GM21528 (cell line): ENCODE data around the gene IDH3A.

Experiments
- ATAC-seq: cut with Tn5 transposase; IDR thresholded peaks from one replicate; pipeline ENCODE4 v1.9.1; 2021; ENCODE audit warnings: mild to moderate bottlenecking, moderate library complexity; ENCODE audit not compliant: unreplicated experiment, low FRiP score

IDH3A gene

DNA sequence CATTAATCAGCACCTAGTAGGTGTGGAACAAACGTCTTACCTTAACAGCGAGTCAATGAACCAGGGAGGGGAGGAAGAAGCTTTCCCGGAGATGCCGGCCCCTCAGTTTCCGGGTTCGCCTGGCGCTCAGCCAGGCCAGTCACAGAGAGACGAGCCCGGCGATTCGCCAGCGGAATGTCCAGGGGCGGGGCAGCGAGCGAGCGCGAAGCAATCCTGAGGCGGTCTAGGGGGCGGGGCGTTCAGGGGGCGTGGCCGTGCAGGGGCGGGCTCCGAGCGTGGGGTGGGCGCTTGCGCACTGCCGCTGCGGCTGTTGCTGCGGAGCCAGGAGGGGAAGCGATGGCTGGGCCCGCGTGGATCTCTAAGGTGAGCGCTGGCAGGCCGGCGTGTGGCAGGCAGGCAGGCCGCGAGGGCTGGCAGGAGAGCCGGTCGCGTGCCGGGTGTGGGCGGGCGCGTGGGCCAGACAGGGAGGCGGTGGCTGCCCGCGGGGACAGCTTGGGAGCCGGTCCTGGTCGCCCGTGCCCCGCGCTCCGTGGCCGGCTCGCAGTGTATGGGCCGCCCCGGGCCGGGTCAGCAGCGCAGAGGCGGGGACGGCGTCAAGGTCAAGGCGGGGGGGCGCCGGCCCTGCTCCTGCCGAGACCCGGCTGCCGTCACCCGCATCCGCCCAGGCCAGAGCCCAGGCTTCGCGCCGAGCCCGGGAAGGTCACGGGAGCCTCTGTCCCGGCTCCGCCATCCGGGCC, at the start of gene IDH3A:
TSS of gene IDH3A (plus strand) at position 295 of the 737 bp plus-strand sequence. CDS start at position 337, 42 bp downstream.
- ATAC-seq, result peak; percentile 77

DNA sequence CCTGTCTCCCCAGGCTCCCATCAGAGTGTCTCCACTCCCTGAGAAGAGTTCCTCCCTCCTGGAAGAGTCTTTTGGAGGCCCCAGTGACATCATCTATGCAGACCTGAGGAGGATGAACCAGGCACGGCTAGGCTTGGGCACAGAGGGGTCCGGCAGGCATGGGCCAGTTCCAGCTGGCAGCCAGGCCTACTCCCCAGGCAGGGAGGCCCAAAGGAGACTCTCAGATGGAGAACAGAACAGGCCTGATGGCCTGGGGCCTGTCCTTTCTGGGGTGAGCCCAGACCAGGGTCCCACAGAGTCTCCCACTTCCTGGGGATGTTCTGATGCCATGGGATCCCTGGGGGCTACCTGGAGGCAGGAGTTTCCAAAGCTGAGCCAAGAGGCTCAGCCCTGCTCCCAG, 48.3 kb upstream of the IDH3A start:
- no peak for ATAC-seq

DNA sequence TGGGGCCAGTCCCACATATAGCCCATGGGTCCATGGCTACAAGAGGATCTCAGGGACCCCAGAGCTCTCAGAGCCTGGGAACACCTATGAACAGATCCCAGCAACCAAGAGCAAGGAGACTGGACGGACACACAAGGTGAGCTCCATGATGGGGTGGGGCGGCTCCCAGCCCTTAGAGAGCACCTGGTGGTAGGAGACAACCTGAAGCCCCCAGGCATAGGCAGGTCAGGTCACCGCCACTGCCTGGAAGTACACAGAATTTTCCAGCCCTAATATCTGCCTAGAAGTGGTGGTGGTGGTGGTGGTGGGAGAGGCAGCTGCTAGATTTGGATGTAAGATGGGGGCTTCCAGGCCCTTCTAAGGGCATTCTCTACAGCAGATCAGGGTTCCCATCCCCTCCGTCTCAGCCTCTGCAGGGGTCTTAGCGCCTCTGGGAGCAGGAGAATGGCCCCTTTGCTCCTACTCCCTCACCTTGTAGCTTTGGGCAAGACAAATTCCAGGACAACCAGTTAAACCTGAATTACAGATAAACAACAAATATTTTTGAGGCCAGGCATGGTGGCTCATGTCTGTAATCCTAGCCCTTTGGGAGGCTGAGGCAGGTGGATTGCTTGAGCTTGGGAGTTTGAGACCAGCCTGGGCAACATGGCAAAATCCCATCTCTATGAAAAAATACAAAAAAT, 47.6 kb upstream of the IDH3A start:
- ATAC-seq, result no peak

DNA sequence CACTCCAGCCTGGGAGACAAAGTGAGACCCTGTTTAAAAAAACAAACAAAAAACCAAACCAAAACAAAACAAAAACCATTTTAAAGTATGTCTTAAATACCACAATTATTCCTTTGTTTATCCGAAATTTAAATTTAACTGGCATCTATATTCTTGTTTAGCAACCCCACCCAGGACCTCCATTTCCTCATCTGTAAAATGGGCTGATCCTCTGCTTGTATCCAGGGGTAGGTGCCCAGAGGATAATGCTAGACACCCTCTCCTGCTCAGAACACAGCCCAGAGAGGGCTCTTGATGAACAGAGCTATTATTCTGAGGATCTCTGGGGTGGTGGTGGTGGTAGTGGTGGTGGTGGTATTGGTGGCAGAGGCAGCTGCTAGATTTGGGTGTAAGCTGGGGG, 47.0 kb upstream of the IDH3A start:
- ATAC-seq, result no peak

DNA sequence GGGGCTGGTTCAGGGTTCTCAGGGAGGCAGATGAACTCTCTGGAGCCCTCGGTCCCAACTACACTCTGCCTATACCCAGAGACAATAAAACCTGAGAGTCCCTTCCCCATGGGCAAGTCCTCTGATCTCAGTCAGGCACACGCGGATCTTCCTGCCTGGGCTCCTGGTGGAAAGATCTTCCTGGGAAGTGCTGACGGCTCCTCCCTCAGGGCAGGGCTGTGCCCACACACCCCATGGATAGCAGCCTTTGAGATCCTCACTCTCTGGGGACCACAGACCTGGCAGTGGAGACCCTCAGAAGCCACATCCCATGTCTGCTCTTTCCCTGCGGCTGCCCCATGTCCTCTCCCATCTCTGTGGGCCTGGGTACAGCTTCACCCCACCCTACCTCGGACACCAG, 46.4 kb upstream of the IDH3A start:
- no peak for ATAC-seq

DNA sequence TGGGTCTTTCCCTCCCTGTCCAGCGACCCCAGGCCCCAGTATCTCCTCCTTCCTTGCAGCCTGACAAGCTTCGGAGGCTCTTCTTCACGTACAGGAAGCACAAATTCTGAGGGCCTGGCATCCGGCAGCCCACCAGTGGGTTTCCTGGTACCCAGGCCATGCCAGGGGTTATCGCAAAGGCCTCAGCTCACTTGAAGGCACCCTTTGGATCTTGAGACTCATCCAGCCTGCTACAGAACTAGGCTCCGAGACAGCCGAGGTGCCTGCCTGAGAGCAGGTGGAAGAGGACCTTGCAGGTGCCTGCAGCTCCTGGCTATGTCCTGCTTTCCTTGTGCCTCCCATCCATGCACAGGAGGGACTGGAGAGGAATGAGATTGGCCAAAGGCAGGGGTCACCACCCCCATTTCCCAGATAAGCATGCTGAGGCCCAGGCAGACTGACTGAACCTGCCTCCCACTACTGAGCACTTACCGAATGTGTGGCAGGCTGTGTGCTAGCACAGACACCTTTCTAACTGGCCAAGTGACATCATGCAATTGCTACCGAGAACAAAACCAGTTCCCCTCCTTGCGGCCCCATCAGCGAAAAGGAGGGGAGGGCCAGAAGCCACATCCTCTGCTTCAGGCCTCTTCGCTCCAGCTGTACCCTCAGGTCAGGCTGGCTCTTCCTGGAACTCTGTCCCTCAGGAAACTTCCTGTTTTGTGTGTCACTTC, 45.6 kb upstream of the IDH3A start:
- peak; percentile 79 for ATAC-seq

DNA sequence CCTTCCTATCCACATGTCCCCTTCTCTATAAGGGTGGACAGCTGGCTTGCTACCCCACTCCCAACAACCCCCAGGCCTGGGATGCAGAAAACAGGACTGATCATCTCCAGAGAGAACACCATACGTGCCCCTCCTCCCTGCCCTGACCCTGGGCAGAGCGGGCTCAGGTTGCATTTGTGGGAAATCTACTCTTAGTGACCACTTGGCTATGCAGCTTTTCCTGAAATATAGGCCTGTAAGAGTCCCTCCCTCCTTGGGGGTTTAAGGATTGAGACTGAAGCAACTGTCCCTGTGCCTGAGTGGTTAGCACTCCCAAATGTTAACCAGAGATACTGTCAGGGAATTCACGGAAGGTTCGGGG, 45.1 kb upstream of the IDH3A start:
- peak; percentile 21 for ATAC-seq

DNA sequence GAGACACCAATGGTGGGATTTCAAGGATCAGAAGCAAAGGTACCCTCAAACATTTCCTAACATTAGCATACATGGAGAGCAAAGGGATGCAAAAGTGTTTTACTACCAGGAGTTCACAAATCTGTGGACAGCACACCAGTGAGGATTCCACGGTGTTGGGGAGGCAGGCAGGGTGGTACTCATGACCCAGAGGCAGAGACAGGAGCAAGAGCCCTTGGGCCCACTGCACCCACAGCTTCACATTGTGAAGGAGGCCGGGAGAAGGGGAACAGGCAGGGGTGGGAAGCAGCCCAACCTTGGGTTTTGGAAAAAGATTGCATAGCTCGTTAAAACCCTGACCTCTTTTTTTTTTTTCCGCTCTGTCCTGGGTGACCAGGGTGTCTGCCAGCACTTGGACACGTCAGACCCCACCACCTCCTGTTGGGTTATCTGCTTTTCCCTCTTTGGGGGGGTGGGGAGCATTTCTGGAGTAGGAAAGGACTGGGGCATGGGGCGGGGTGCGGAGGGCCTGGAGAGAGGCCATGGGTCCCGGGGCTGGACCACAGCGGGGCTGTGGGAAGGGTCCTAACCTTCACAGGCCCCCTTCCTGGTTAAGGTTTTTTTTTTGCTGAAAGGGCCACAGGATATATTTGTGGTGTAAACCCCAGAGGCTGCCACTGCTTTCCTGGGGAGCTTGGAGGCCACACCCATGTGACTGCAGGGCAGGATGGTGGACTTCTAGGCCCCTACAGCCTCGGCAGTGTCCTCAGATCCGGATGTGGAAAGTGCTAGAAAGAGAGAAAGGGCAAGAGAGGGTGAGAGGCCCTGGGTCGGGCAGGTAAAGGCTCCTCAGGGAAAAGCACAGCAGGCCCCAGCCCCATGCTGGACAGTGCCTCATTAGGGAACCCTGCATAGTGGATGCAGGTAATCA, 44.3 kb upstream of the IDH3A start:
- ATAC-seq, result no peak

- ATAC-seq, result no peak
Observed at GRCh38 chr15:78105476-78106241, 43.5 kb upstream of the IDH3A start.

DNA sequence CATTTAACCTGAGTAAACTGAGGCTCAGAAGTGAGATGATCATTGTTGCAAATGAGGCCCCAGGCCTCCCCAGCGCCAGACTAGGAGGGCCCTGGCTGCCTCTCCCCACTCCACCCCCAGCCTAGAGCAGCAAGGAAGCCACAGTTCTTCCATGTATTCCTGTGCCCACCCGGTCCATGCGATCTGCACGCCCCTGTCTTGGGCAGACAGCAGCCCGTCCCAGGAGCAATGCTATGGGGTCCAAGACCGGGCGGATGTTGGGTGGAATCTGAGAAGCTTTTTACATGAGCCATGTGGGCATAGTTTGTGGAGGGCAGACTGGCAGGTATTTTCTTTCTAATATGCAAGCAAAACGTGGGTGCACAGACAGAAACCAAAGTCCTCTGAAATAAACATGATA, 41.7 kb upstream of the IDH3A start:
- ATAC-seq, result no peak

- no peak for ATAC-seq
Observed at GRCh38 chr15:78108300-78109084, 40.7 kb upstream of the IDH3A start.

DNA sequence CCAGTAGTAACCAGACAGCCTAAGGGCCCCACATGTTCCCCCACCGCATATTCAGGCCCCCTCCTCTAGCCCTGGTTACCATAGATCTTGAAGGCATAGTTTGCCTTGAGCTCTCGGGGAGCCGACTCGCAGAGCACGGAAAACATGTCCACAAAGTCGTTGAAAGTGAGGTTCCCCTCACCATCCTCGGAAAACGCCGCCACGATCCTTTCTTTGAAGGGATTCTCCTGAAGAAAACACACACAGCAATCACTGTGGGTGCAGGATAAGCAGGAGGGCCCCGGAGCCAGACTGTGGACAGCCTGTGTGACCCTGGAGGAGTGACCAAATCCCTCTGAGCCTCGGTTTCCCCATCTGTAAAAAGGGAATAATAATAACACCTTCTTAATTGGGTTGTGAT, 40.0 kb upstream of the IDH3A start:
- ATAC-seq, result no peak

- ATAC-seq, result no peak
Observed at GRCh38 chr15:78110096-78110495, 39.1 kb upstream of the IDH3A start.

DNA sequence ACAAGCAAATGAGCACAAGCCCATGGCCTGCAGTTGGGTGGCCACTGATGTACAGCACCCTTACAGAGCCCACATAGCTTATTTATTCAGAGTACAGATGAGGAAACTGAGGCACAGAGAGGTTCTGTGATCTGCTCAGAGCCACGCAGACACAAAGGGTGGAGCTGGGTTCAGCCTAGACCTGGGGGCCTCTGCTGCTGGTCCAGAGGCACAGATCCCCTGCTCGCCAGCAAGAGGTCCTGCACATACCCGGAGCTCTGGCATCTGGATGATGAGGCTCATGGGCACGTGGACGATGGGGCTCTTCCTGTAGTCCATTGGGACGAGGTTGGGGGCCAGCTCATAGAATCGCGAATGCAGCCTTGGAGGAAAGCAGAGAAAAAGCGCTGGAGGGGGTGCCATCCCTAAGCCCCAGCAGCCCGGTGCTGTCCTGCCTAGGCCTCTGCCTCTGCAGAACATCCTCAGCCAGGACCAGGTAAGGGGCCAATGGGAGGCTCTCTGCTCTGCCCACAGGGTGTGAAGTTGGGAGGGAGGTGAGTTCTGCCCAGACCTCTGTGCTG, 38.2 kb upstream of the IDH3A start:
- no peak for ATAC-seq

DNA sequence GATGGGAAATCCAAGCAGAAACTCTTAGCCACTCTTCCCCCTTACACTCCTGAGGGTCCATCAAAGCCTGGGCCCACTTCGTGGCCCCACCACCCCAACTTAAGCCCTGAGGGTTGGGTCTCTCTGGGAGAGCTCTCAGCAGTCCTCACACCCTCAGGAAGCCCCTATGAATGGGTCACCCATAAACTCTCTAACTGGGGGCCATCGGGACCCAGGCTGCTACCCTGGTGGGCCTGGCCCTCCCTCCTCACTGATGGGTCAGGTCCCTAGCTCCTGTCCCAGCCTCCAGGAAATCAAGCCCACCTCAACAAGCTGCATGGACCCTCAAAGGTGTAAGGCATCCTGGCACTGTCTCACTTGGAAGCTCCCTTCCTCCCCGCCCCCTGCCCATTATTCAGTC, 37.4 kb upstream of the IDH3A start:
- ATAC-seq, result no peak

DNA sequence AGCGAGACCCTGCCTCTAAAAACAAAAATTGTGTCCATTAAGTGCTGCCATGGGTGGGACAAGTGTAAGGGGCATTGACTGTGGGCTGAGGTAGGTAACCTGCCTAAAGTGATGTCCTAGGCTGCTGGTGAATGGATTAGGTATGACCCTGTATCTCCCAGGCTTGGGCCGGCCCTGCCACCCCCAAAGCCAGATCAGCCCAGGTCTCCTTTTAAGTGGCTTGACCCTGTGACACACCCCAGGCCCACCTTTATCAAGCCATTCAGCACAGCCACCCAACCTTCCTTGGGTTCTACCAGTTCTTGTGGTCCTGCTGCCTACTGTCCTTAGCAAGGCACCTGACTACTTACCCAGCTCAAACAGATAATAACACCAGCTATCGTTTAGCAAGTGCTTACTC, 36.6 kb upstream of the IDH3A start:
- ATAC-seq, result no peak

GRCh38 chr15:78120523-78120922, 28.6 kb upstream of the IDH3A start:
- ATAC-seq, result no peak

- ATAC-seq, result no peak
Observed at GRCh38 chr15:78125267-78125666, 23.9 kb upstream of the IDH3A start.

DNA sequence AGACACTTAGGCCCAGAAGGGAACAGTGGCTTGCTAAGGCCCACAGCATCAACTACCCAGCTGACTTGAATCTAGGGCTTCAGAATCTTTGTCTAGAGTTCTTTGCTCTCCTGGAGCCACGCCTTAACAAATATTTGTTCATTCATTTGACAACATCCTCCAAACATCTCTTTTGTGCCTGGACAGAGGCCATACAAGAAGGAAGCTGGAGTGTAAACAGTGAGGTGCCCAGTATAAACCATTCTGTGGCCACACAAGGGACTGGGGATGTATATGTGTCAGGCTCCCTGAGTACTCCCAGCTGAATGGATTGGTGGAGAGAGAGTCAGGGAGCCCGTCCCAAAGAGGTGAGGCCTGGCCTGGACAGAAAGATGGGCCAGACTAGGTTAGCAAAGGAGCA, 21.3 kb upstream of the IDH3A start:
- no peak for ATAC-seq
